Stomach (tissue), 9 donors: ENCODE data around the gene CBFA2T3. TPM values are rescaled to one million over a fixed set of nuclear protein-coding genes. Genes with fewer than 3 reads are reported as not detected.

Experiments
- DNase-seq, 2 donors: peaks; one replicate each; pipeline versions ENCODE4 v3.0.0 to v3.0.0-alpha.2; 2013 to 2019
- H3K27ac ChIP-seq, 5 donors: fragments of 200-600 bp in 4 of 5; sonication (generic) in 4 of 5; one replicate each; pipeline ENCODE4 v1.5.1; 2013 to 2019; ENCODE audit warnings: mild to moderate bottlenecking in 1 of 5, moderate library complexity in 1 of 5
- H3K27me3 ChIP-seq, 3 donors: fragments of 200-600 bp; sonication (generic); one replicate each; pipeline ENCODE4 v1.5.1; 2017 to 2019; ENCODE audit warnings: mixed run types in 1 of 3
- H3K36me3 ChIP-seq, 4 donors: fragments of 200-600 bp; sonication (generic); 1 replicate in 3 of 4; 2 replicates in 1 of 4; pipeline ENCODE4 v1.5.1; 2016 to 2019
- H3K4me1 ChIP-seq, 4 donors: fragments of 200-600 bp; sonication (generic); one replicate each; pipeline ENCODE4 v1.5.1; 2016 to 2019
- H3K4me3 ChIP-seq, 4 donors: fragments of 200-600 bp; sonication (generic) in 3 of 4; one replicate each; pipeline ENCODE4 v1.5.1; 2016 to 2019; ENCODE audit warnings: mild to moderate bottlenecking in 1 of 4
- H3K9me3 ChIP-seq, 4 donors: fragments of 200-600 bp; sonication (generic); one replicate each; pipeline ENCODE4 v1.5.1; 2016 to 2019
- CTCF ChIP-seq, 7 experiments: fragments of 450-650 bp in 4 of 7; fragments of 200-600 bp in 3 of 7; sonication (generic) in 3 of 7; IDR thresholded peaks; one replicate each; pipeline ENCODE4 v1.5.1; 2016 to 2019; ENCODE audit warnings: antibody characterized with exemption in 7 of 7, control low read depth in 2 of 7, mild to moderate bottlenecking in 1 of 7
- EP300 ChIP-seq: sonication (generic); formaldehyde crosslinking; IDR thresholded peaks from one replicate; pipeline ENCODE4 v1.6.1; 2017; ENCODE audit warnings: antibody characterized with exemption
- POLR2A ChIP-seq, 4 donors: fragments of 450-650 bp; IDR thresholded peaks; one replicate each; pipeline ENCODE4 v1.6.1; 2016; ENCODE audit warnings: antibody characterized with exemption in 4 of 4, control low read depth in 2 of 4, mild to moderate bottlenecking in 1 of 4, moderate library complexity in 1 of 4
- POLR2AphosphoS5 ChIP-seq, 3 donors: sonication (generic); formaldehyde crosslinking; IDR thresholded peaks; one replicate each; pipeline ENCODE4 v1.6.1; 2016; ENCODE audit warnings: antibody characterized with exemption in 3 of 3
- WGBS, 5 donors: extraction: QIAGEN DNeasy Blood & Tissue Kit in 3 of 5; methylation state at CpG; one replicate each; pipeline versions ENCODE4 v1.1.5 to v1.1.7; 2013 to 2018; 5-methylcytosine and 5-hydroxymethylcytosine counted together
- intact Hi-C: fragments of 100-400 bp; cut with DNase I; formaldehyde crosslinking; loops from one replicate; pipeline ENCODE4 v1.15.1; 2023; ENCODE audit warnings: low total_unique reads
- polyA plus RNA-seq, 3 donors: library from polyadenylated mRNA; stranded (reverse); fragments of 200-250 nt; gene quantifications; one replicate each; pipeline ENCODE4 v1.2.3, GENCODE V29; 2013
- total RNA-seq, 5 donors: library from RNA; depleted of rRNA; stranded (reverse); fragments of >200 nt; gene quantifications; one replicate each; pipeline versions ENCODE4 v1.1.0 to v1.2.3, GENCODE V29; 2014 to 2016
- donor health status: healthy with polysubstance abuse.
- donor health status: Bipolar disorder and iron deficiency.
- donor health status: healthy.

CBFA2T3 gene
- total and polyA plus RNA-seq, 8 donors = 0.58 to 57.6 (median 2.5) TPM

DNA sequence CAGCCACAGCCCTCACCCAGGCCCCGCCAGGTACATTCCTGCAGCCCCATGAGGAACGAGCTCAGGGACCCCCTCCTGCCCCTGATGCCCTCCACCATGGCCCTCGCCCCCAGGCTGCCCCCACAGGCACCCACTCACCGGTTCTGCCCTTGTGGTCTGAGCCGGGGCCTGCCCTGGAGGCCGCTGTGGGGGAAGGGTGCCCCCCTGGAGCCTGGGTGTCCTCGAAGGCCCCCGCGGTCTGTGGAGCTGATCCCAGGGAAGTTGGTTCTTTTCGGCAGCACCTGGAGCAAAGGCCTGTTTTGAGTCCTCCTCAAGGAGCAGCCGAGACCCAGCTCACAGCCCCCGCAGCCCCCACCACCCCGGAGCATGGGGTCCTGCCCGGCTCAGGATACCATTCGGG lies 112.9 kb downstream of the CBFA2T3 start:
- 76 to 96% (median 81%) methylated on average over 11 to 15 of the region's 15 CpGs; no CpG with 5 or more reads in 1 of the 5 donors for WGBS, 5 donors
- peaks cover 0 to 26% (median 2%) of the 10 kb centered on the region in 3 donors for H3K27me3 ChIP-seq
- no peak overlapping the region for H3K27ac ChIP-seq
- TF ChIP-seq POLR2A (IDR thresholded peaks at IDR 0.05) (no peak), EP300 (no peak), POLR2AphosphoS5 (IDR thresholded peaks at IDR 0.05) (no peak), CTCF (IDR thresholded peaks at IDR 0.05) (no peak)
- peaks cover 0 to 2% (median 0%) of the 10 kb centered on the region in 4 donors for H3K4me1 ChIP-seq
- H3K9me3 ChIP-seq = no peaks in the 10 kb centered on the region
- DNase-seq = no peak
- peaks cover 33 to 47% (median 44%) of the 10 kb centered on the region in 4 donors for H3K36me3 ChIP-seq
- no peak overlapping the region for H3K4me3 ChIP-seq
- intact Hi-C loops = no loop called here

GRCh38 chr16:88863426-88863825 lies 113.6 kb downstream of the CBFA2T3 start:
- peaks cover 3 to 9% (median 4%) of the 10 kb centered on the region in 4 donors for H3K4me1 ChIP-seq
- DNase-seq = no peak
- no peak for TF ChIP-seq CTCF (IDR thresholded peaks at IDR 0.05)
- TF ChIP-seq POLR2A (IDR thresholded peaks at IDR 0.05) = no peak
- TF ChIP-seq POLR2AphosphoS5 (IDR thresholded peaks at IDR 0.05) = no peak
- no peak overlapping the region for H3K27ac ChIP-seq
- H3K27me3 ChIP-seq = peaks cover 0 to 24% (median 0%) of the 10 kb centered on the region in 3 donors
- intact Hi-C loops = no loop called here
- 71 to 84% (median 80%) methylated on average over 13 of the region's 13 CpGs for WGBS, 5 donors
- no peak overlapping the region for H3K4me3 ChIP-seq
- H3K36me3 ChIP-seq = peaks cover 33 to 54% (median 50%) of the 10 kb centered on the region in 4 donors
- no peaks in the 10 kb centered on the region for H3K9me3 ChIP-seq

DNA sequence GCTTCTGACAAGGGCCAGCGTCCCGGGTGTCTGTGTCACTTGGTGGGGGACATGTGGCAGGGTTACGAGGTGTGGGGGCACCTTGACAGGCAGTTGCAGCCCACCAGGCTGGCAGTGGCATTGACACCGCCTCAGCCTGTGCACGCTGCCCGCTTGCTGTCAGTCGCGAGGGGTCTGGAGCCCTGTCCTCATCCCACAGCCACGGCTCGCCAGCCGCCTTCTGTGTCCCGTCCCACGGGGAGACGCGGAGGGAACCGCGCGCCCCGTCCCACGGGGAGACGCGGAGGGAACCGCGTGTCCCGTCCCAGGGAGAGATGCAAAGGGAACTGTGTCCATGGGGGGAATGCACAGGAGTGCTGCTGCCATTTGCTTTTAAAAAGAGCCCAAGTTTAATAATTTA lies 114.0 kb downstream of the CBFA2T3 start:
- H3K27ac ChIP-seq = no peak overlapping the region
- TF ChIP-seq POLR2AphosphoS5 (IDR thresholded peaks at IDR 0.05) (no peak), EP300 (no peak), POLR2A (IDR thresholded peaks at IDR 0.05) (no peak), CTCF (IDR thresholded peaks at IDR 0.05) (no peak)
- H3K36me3 ChIP-seq = peaks cover 33 to 55% (median 51%) of the 10 kb centered on the region in 4 donors
- no peak for DNase-seq
- intact Hi-C loops = no loop called here
- H3K27me3 ChIP-seq = peaks cover 0 to 23% (median 0%) of the 10 kb centered on the region in 3 donors
- WGBS, 5 donors = 88 to 94% (median 91%) methylated on average over 22 to 25 of the region's 25 CpGs
- H3K4me1 ChIP-seq = peaks cover 7 to 13% (median 9%) of the 10 kb centered on the region in 4 donors
- no peaks in the 10 kb centered on the region for H3K9me3 ChIP-seq
- no peak overlapping the region for H3K4me3 ChIP-seq

GRCh38 chr16:88861359-88861758 lies 115.6 kb downstream of the CBFA2T3 start:
- Histone ChIP-seq H3K27ac (no peak overlapping the region), H3K9me3 (no peaks in the 10 kb centered on the region), H3K4me1 (peaks cover 10 to 20% (median 16%) of the 10 kb centered on the region in 4 donors), H3K36me3 (peaks cover 33 to 55% (median 51%) of the 10 kb centered on the region in 4 donors), H3K4me3 (no peak overlapping the region), H3K27me3 (peaks cover 0 to 8% (median 0%) of the 10 kb centered on the region in 3 donors)
- TF ChIP-seq POLR2A (IDR thresholded peaks at IDR 0.05) (no peak), CTCF (IDR thresholded peaks at IDR 0.05) (no peak), EP300 (no peak), POLR2AphosphoS5 (IDR thresholded peaks at IDR 0.05) (no peak)
- 95 to 99% (median 95%) methylated on average over 16 to 19 of the region's 19 CpGs for WGBS, 5 donors
- intact Hi-C loops = no loop called here
- DNase-seq = no peak
